Measurements from ENCODE around the gene MRPL37.
A peak's percentile ranks its signal among the peaks of the same experiment; 100 is the strongest.
"Not testable (repeated sequence)": the region's sequence is repeated elsewhere in the genome, so short reads cannot be mapped to it uniquely, and the experiment has no call there.

Gene MRPL37

DNA sequence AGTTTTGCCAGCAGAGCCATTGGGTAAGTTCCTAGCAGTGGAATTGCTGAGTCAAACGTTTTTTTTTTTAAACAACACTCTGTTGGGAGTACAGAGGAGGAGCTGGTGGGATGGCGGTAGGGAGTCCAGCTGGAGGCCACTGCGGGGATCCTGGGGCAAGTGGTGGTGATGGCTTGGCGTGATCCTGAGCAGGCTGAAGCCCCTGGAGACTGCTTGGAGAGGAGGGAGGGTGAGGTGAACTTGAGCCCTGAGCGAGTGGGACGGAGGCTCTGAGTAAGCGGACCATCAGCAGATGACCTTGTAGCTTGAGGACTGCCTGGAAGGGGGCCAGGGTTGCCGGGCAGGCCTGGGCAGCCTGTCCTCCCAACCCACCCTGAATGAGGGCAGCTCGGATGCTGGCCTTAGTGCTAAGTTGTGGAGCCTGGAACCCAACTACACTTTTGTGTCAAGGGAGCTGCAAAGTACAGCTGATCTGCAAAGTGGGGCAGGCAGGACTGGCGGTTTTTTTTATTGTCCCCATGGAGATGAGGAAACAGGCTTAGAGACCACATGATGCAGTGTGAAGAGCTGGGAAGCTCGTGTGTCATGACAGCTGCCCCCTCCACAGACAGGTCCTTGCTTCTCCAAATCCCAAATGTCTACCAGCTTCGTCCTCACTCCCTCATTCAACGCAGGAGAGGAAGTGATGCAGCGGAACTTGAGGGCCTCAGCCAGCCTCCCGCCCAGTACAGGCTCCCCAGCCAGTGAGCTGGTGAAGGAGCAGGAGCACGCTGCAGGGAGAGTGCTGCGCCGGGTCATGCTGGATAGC lies 20.2 kb downstream of the MRPL37 start:
- peak; percentile 67 for DNase-seq (ENCODE audit: low spot score)

DNA sequence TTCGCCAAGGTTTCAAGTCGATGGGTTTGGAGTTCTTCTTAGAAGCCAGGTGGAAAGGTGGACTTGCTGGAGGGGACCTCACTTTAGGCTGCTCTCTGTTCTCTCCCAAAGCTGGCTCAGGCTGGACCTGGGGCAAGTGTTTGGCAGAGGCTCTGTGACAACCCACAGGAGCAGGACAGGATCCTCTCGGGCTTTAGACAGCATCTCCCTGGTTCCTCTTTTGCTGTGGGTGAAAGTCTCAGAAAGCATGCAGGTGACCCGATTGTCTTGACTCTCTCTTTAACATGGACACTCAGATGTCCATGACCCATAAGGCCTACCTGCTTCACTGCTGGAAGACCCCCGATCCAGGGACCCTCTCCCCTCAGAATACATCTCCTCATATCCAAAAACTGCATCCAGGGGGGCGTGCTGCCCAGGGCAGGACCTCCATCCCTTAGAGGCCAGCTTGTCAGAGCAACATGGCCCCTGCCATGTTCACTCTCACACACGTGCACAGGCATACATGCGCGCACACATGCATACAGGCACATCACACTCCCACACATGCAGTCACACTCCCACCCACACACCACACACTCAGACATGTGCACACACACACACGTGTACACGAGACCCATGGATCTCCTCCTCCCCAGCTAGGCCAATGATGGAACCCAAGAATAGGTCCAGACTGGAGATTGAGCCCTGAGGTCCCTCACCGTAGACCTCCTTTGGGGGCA lies 21.3 kb downstream of the MRPL37 start:
- DNase-seq (ENCODE audit: low spot score): no peak

DNA sequence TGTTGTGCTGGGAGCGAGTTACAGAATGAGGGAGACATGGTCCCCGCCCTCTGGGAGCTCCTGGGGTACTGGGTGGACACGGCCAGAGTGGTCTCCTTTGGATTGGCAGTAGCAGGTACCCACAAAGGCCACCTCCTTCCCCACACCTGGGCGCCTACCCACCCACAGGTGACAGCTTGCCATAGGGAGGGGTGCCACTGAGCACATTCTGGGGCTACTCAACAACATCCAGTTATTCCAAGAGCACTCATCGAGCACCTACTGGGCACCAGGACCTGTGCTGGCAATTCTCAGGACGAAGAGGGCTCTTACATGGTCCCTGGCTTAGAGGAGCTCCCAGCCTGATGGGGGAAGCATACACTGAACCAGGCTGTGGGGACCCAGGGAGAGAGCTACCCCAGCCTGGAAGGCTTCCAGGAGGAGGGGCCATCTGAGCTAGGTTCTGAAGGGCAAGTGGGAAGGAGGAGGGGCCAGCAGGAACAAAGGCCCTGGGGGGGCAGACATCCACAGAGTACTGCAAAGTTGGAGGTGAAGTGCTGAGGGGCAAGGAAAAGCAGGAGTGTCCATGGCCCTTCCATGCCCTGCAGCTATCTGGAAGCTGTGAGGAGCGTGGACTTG lies 22.0 kb downstream of the MRPL37 start:
- no peak for DNase-seq (ENCODE audit: low spot score)

DNA sequence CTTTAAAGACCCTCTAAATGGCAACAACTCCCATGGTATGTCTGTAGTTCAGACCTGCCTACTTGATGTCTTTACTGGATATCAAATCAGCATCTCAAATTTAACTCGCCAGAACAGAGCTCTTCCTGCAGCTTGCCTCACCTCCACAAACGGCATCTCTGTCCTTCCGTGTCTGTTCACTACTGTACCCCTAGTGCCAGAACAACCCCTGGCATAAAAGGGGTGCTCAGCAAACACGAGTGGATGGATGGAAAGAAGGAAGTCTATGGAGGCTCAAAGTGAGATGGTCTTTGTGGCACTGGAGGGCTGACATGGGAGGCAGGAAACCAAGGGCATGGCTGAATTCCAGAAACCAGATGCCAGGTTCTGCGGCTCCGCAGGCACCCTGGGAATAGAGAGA lies 22.7 kb downstream of the MRPL37 start:
- no peak for DNase-seq (ENCODE audit: low spot score)

DNA sequence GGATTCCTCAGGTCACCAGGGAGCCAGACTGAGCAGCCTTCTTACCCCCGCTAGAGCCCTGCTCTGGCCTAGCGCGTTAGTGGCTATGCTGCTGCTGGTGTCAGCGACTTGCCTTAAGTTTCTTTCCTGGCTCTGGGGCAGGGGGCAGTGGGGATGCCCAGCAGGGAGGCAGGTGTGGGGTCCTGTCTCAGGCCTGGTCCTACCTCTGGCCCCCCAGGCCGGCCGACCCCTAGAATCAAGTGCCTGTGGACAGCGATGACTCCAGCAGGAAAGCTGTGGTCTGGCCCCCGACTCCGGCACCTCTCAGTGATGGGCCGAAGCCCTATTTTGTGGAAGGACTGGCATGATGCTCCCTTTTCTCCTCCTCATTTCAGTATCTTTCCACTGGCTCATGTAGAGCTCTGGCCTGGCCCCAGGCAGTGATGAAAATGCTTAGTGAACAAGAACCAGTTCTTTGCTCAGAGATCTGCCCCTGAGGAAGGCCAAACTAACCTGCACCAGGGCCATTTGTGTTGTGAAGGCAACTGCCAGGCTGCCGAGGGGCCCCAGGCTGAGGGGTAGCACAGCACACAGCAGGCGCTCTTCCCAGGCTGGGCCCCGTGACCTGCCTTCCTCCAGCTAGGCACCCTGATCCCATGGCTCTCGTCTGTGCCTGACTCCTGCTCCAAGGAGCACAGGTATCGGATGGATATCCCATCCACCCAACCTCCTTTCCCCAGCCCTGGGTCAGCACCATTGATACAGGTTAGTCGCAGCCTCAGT lies 23.7 kb downstream of the MRPL37 start:
- DNase-seq (ENCODE audit: low spot score): no peak

DNA sequence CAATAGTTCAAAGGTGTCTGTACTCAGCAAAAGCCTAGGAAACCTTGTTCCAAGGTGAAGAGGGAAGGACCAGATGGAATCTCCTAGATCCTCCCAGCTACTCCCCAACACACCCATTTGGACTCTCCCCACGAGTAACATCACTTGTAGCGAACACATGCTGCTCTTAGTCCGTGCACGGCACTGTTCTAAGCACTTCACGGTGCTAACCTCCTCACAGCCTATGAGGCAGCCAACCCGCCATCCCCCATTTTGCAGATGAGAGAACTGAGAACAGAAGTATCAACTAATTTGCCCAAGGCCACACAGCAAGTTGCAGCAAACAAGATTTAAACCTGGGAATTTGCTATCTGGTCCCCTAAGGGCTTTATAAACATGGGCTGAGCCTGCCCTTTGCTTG lies 24.3 kb downstream of the MRPL37 start:
- no peak for DNase-seq (ENCODE audit: low spot score)

DNA sequence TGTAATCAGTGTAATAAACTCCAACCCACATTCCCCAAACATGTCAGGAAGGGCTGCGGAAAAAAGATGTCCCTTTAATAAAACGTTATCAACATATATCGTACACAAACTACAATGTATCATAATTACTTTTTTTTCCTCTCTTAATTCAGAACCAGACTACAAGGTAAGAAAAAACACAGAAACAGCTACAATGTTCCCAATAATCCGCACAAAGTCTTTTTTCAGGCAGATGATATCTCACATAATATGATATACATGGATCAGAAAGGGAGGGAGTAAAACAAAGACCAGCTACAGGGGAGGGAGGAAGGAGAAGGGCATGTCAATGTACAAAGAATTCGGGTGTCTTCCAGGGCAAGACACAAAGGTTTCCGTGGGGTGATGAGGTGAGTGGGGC lies 25.4 kb downstream of the MRPL37 start:
- DNase-seq (ENCODE audit: low spot score): no peak

DNA sequence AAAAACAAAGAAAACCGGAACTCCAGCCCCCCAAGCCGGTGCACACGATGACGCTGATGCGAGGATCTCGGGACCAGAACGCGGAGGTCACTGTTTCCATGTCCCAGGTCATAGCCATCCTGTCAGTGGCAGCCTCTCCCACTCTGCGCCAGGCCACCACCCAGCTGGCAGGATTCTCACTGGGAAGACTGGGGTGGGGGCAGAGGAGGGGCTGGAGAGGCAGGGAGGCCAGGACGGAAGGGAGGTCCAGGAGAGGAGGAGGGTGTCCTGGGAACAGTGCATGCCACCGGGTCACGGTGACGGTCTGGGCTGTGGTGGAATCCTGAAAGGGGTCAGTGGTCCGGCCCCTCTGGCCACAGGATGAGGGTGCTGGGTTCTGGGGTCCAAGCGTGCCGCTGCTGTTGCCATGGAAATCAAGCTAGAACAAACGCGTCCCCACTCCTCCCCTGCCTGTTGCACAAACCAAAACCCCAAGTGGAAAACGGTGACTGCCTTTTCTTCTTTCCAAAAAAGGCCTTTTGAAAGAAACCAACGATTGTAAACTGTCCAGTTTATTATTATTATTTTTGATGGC lies 26.1 kb downstream of the MRPL37 start:
- DNase-seq (ENCODE audit: low spot score): no peak

DNA sequence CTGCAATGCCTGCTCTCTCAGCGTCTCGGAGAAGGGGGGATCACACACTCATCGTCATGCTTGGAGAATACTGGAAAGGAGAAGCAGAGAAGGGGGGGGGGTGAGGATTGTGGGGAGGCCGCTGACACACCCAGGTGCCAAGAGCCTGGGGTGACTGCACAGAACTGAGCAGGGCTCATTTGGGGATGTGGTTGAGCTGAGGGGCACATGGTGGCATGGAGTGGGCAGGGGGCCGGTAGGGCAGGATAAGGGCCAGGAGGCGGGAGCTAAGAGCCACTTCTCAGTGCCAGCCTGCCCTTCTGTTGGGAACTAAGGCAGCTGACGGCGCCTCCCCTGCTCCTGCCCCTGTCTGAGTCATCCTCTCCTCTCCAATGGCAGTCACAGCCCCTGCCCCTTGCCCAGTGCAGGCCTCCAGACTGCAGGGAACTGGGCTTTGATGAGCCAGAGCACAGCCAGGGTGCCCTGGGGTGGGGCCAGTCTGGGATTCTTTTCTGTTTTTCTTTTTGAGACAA lies 27.2 kb downstream of the MRPL37 start:
- peak; percentile 45 for DNase-seq (ENCODE audit: low spot score)

DNA sequence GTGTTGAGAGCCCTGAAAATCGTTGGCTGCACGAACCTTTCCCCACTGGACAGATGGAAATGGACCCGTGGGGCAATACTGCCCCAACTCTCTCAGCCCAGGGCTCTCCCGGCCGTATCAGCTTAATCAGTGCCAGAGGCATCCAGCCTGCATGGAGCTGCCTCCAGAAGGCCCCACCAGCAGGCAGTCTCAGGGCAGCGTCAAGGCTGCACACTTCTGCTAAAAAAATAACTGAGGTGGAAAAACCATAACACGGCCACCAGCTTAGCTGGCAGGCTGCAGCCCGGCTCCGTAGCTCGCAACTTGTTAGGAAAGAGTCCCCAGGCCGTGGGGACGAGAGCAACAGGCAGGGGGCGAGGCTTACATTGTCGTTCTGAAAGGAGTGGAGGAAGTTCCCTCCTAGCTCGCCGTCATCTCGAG lies 27.9 kb downstream of the MRPL37 start:
- no peak for DNase-seq (ENCODE audit: low spot score)

DNA sequence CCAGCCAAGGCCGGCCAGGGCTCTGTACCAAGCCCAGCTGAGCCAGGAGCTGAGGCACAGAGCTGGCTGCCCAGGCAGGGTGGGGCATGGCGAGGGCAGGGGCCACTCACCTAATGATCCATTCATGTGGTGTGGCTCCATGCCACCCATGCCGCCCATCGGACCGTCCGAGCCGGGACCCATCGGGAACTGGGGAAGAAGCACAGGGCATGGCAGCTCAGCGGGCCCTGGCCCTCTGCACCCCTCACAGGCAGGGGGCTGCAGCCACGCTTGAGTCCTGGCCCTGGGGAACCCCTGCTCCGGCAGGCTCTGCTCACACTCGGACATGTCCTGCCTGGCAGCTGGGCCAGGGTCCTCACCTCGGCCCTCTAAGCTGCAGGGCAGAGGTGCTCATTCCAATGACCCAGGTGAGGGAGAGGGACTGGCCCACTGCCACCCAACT lies 28.7 kb downstream of the MRPL37 start:
- DNase-seq (ENCODE audit: low spot score): no peak

DNA sequence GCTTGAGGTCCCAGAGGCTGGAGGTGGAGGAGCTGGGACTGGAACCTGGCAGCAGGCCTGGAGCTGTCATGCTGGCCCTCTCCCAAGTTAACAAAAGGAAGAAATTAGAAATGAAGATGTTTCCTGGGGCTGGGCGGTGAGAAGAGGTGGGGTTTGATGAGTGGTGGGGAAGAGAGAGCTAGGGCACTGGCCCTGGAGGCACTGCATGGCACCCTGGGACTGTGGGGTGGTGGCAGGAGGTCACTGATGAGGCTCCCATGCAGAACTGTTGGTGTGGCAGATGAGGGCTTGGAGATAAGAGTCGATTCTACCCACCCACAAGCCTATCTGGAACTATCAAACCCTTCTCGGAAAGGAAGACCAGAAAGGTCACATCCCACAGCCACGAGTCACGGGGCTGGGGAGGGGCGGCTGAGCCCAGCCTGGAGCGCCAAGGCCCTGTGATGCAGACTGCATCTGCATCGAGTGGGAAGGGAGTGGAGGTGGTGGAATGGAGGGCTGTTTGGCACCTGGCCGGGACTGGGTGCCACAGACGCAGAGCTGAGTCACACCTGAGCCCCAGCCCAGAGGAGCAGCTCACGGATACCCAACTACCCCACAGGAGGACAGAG lies 29.4 kb downstream of the MRPL37 start:
- peak; percentile 60 for DNase-seq (ENCODE audit: low spot score)

DNA sequence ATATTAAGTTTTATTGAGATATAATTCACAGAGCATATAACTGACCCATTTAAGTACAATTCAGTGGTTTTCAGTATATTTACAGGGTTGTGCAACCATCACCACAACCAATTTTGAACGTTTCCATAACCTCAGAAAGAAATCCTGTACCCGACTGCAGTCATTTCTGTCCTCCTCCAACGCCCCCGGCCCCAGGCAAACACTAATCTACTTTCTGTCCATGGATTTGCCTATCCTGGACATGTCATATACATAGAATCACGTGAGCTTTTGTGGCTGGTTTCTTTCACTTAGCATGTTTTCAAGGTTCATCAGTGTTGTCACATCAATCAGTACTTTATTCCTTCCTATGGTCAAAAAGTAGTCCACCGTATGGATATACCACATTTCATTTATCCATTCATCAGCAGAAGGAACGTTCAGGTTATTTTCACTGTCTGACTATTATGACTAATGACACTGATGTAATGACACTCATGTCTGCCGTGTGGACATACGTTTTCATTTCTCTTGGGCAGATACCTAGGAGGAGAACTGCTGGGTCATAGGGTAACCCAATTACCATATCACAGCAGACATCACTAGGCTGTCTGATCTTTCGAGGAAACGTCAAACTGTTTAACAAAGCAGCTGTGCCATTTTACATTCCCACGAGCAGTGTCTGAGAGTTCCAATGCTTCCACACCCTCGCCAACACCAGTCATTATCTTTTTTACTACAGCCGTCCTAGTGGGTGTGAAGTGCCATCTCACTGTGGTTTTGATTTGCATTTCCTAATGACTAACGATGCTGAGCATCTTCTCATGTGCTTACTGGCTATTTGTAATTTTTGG lies 30.8 kb downstream of the MRPL37 start:
- DNase-seq (ENCODE audit: low spot score): no peak

DNA sequence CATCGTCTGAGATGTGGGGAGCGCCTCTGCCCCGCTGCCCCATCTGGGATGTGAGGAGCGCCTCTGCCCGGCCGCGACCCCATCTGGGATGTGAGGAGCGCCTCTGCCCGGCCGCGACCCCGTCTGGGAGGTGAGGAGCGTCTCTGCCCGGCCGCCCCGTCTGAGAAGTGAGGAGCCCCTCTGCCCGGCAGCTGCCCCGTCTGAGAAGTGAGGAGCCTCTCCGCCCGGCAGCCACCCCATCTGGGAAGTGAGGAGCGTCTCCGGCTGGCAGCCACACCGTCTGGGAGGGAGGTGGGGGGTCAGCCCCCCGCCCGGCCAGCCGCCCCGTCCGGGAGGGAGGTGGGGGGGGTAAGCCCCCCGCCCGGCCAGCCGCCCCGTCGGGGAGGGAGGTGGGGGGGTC lies 33.2 kb downstream of the MRPL37 start:
- DNase-seq (ENCODE audit: low spot score): not testable (repeated sequence)

DNA sequence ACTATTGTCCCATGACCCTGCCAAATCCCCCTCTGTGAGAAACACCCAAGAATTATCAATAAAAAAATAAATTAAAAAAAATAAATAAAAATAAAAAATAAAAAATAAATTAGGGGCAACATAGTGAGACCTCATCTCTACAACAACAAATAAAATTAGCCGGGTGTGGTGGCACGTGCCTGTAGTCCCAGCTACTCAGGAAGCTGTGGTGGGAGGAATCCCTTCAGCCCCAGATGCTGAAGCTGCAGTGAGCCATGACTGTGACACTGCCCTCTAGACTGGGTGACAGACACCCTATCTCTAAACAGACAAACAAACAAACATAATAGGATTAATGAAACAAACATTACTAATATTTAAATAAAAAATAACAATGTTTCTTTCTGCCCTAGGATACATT lies 34.3 kb downstream of the MRPL37 start:
- no peak for DNase-seq (ENCODE audit: low spot score)

DNA sequence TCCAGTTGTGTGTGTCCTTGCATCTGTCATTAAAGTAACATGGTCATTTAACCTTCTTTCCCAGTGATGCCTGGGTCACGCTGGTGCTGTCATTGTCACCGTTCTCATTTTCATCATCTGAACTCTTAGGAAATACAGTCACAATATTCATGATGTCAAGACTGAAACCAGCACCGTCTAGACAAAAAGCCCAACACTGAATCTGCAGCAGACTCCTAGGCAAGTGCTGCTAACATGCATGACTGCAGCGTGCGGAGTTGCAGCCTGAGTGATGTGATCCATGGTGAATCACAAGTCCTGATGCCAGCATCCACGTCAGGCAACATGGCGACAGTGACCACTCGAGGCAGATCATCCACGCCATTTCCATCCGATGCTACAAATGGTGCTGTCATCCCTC lies 37.6 kb downstream of the MRPL37 start:
- DNase-seq (ENCODE audit: low spot score): no peak

DNA sequence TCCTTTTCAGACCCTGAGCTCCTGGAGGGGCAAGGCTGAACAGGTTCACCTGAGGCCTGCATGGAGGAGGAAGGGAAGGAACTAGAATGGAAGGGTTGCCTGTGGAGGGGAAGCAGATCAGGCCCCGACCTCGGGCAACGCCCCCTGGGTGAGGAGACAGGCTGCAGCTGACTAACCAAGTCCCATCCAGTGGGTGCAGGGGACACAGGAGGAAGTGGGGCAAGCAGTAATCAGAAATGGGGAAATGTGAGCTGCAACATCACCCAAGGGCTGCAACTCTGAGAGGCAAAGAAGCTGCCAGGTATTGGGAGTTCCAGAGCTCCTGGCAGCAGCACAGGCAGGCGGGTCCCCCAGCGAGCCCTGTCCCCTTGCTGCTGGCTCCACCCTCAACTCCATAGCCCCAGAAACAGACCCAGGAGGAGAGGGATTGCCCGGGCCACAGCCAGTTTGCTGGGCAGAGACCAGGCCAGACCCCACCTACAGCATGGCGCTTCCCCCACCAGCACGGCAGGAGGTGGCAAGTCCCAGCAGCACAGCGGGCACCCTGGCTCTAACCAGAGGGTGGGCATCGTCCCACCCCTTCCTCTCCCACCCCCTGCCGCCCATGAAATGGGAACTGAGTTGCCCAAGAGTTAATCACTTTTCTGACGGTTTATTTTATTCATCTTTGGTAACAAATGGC lies 38.5 kb downstream of the MRPL37 start:
- DNase-seq (ENCODE audit: low spot score): no peak

DNA sequence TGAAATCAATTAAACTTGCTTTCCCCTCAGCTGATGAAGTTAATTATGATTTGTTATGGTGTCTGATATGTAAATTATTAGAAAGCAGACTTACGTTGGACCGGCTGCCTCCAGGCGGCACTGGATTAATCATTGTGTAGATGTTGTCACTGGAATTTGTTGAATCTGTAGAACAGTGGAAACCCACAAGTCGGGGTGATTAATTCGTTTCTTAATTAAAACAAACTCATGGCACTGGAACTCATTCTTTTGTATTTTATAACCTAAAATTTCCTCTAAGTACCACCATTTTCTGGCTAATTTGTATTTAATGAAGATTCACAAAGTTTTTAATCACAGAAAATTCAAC lies 39.0 kb downstream of the MRPL37 start:
- DNase-seq (ENCODE audit: low spot score): no peak

DNA sequence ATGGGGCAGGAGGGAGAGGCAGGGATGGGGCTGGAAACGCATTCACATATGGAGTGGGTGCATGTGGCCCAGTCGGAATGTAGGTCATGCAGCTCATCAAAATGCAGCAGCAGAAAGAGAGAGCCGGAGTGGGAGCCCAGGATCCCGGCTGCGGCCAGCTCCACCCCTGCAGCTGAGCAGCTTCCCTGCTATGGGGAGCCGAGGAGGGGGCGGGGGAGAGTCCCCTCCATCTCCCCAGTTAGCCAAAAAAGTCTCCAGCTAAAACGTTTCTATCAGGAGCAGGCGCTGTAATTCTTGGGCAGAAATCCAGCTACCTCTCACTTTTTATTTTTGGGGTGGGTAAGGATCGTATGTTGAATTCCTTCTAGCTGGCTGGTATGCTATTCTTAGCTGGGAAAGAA lies 39.7 kb downstream of the MRPL37 start:
- no peak for DNase-seq (ENCODE audit: low spot score)

DNA sequence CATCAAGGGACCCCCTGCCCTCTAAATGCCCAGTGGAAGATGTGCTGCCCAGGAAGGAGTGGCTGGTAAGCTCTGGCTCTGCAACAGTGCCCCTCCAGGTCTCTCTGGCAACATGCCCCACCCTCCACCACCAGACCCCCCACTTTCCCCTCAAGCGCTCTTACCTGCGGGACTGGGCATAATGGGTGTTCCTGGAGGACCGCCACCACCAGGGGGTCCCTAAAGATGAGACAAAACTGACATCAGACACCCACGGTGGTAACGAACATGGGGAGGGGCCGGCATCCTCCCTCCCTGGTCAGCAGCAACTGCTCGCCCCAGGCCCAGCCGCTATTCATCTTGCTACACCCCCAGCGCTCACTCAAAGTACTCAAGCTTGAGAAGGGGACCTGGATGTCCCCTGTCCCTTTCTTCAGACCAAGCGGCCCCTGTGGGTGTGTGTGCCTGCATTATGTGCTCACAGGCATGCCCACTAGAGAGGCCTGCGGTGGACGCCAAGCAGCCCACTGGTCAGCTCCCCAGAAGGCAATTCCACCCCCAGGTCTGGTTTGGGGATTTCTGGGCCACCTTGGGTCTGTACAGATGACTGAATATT lies 40.9 kb downstream of the MRPL37 start:
- no peak for DNase-seq (ENCODE audit: low spot score)

Measured in hepatic stellate cell (primary cell).